Activated naive CD4-positive, alpha-beta T cell treated with anti-CD3 and anti-CD28 coated beads, Interleukin-2, amount 50 U/mL, for 72 hours (primary cell): ENCODE data around the gene CNTNAP4. TPM values are rescaled to one million over a fixed set of nuclear protein-coding genes. Genes with fewer than 3 reads are reported as not detected.

Experiments
- ATAC-seq, 2 donors: fragments of 150-1000 bp; cut with Tn5 transposase; 2 replicates each; pipeline ENCODE4 v1.10.0; 2021; ENCODE audit warnings: mild to moderate bottlenecking in 2 of 2, moderate library complexity in 2 of 2
- DNase-seq, 2 donors: peaks; one replicate each; pipeline ENCODE4 v3.0.0; 2021 to 2022; ENCODE audit warnings: low spot score in 2 of 2
- H3K27ac Mint-ChIP-seq, 2 donors: one replicate each; pipeline ENCODE4 v1.8.0; 2022; ENCODE audit warnings: mild to moderate bottlenecking in 2 of 2, mixed read lengths in 2 of 2
- H3K36me3 Mint-ChIP-seq, 2 donors: one replicate each; pipeline ENCODE4 v1.8.0; 2022; ENCODE audit warnings: mixed read lengths in 2 of 2
- H3K9me3 Mint-ChIP-seq, 2 donors: one replicate each; pipeline ENCODE4 v1.8.0; 2022; ENCODE audit warnings: mixed read lengths in 2 of 2
- total RNA-seq, 2 donors: library from RNA; stranded (reverse); gene quantifications; one replicate each; pipeline ENCODE4 v1.2.3, GENCODE V29; 2022

CNTNAP4 gene
- total RNA-seq, 2 donors from 2014 or later: not detected

DNA sequence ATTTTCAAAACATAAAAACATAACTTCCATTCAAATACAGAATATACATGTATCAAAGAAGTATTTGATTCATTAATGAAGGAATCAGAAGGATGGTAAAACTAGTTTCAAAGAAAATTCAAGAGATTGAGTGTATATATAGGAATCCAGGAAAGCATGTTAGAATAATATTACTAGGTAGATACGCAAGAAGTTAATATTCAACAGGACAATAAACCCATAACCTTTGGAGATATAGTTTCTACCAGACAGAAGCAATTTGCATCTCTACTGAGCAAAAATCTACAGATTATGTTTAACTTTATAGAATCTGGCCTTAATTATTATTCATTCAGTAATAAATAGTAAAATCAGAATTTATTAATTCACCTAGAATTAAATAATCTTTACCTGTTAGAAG lies 166.8 kb downstream of the CNTNAP4 start:
- Mint-ChIP-seq H3K27ac (no peak overlapping the region), H3K9me3 (peaks cover 0 to 3% of the 10 kb centered on the region in 2 donors), H3K36me3 (no peaks in the 10 kb centered on the region)
- ATAC-seq (no peak), DNase-seq (no peak)

DNA sequence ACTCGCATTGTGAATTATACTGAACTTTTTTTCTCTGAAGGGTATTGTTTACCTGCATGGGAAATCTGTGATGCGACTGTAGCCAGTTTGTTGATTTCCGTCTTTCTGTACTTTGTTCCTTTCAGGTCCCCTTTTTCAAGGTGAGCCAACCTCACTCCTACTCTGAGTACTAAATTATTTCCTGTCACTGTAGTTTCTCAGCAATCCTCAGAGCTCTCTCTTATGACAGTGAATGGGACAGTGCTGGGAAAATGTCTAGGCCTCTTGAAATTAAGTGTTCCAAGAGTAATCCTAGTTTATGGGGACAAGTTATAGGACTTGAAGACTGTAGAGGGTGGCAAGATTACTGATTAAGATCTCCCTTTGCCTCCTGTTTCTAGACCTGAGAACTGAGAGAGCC lies 167.6 kb downstream of the CNTNAP4 start:
- peaks cover 0 to 3% of the 10 kb centered on the region in 2 donors for H3K9me3 Mint-ChIP-seq
- no peaks in the 10 kb centered on the region for H3K36me3 Mint-ChIP-seq
- no peak overlapping the region for H3K27ac Mint-ChIP-seq
- no peak for DNase-seq
- ATAC-seq: no peak

DNA sequence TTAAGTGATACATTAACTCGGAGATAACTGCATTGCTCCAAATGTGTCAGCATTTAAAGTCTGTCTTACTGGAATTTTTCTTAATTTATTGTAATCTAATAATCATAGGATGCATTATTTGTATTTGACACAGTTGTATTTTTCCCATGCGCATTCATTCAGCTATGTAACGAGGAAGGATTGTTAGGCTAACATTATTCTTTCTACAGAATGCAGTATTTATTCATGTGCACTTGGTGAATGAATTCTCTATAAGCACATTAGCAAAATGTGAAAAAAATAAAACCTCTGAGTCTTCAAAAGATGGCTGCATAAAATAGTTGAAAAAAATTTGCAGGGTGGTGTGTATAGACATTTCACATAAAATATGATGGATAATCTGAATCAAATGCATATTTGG lies 168.6 kb downstream of the CNTNAP4 start:
- Mint-ChIP-seq H3K27ac (no peak overlapping the region), H3K9me3 (peaks cover 0 to 3% of the 10 kb centered on the region in 2 donors), H3K36me3 (no peaks in the 10 kb centered on the region)
- DNase-seq (no peak), ATAC-seq (no peak)

DNA sequence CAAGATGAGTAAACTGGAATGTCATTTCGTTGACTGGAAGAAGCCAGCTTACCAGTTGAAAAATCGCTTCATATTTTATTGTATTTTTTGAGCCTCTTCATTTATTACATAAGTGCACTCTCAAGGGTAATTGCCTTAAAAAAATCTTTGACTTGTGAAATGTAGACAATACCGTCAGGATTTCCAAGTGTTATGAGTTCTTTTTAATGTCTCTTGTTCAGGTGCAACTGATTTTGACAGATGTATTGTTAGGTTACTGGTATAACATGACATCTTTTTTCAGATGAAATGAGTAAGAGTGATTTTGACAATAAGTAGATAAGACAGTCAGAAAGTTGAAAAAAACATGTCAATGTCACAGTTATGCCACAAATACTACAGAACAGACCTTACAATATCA lies 169.1 kb downstream of the CNTNAP4 start:
- Mint-ChIP-seq H3K9me3 (peaks cover 0 to 3% of the 10 kb centered on the region in 2 donors), H3K27ac (no peak overlapping the region), H3K36me3 (no peaks in the 10 kb centered on the region)
- ATAC-seq (no peak), DNase-seq (no peak)

DNA sequence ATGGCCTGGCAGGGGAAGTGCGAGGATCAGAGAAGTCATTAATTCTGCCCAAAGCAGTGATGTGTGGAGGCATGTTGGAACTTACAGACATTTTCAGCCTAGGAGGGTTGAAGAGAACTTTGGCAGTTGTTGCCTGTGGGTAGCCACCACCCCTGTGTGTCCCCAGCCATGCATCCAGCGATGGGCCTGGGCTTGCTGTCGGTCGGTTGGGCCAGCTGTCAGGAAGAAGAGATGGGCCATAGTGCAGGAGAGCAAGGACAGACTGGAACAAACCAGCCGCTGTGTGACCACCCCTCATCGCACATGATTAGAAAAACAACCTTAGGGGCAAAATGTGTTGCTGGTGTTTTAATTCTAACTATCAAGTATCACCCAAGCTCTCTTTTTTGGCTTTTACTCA lies 173.7 kb downstream of the CNTNAP4 start:
- H3K27ac Mint-ChIP-seq: no peak overlapping the region
- H3K9me3 Mint-ChIP-seq: peaks cover 0 to 8% of the 10 kb centered on the region in 2 donors
- ATAC-seq: no peak

DNA sequence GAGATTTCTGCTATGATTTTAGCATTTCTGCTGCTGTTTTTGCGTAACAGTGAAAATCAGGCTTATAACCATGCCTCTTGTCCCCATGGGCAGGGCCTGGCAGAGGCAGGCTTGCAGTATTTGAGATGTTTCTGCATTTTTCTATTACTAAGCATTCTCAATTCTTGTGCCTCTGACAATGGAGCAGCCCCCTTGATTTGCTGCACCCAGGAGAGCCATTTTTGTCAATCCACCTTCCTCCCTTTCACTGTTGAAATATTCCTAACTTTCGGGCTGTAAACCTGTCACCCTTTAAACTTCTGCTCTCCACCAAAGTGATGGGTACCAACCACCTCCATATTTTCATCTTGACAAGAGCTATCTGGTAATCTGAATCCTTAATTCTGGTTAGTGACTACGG lies 178.1 kb downstream of the CNTNAP4 start:
- Mint-ChIP-seq H3K27ac (no peak overlapping the region), H3K36me3 (no peaks in the 10 kb centered on the region), H3K9me3 (peaks cover 0 to 8% of the 10 kb centered on the region in 2 donors)
- ATAC-seq (no peak), DNase-seq (no peak)

More for the DNA sequence above, 173.7 kb downstream of the CNTNAP4 start:
- DNase-seq: no peak
- H3K36me3 Mint-ChIP-seq: no peaks in the 10 kb centered on the region

DNA sequence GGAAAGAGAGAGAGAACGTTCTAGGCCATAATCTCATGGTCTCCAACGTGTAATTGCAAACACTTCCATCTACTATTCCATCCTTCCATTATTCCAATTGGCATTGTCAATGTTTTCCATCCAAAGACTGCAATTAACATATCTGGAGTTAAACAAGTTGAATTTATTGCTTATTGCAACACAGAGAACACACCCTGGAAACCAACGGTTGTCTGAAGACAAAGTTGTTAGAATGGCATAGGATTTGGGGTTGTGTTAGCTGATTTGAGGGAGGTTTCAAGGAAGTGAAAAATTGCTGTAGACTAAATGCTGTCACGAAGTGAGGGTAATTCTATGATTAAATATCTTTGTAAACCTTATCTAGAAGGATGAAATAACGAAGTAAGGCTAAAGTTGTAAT lies 178.8 kb downstream of the CNTNAP4 start:
- ATAC-seq: no peak
- H3K9me3 Mint-ChIP-seq: peaks cover 0 to 8% of the 10 kb centered on the region in 2 donors

DNA sequence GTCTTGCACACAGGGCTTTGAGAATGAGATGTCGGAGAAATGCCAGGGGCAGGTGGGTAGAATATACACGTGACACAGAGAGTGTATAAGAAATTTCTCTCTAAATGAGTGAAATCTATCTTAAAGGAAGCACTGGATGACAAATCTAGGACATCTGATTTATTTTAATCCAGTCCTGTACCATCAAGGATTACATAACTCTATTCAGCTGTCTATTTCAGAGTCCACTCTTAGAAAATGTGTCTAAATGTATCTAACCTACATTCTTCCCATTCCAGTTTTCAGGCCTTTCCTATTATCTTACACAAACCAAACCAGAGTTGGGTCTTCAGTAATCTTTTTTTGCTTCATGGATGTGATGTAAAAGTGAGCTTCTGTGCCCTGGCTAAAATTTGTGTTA lies 181.9 kb downstream of the CNTNAP4 start:
- no peak for DNase-seq
- Mint-ChIP-seq H3K27ac (no peak overlapping the region), H3K36me3 (no peaks in the 10 kb centered on the region), H3K9me3 (peaks cover 0 to 8% of the 10 kb centered on the region in 2 donors)
- no peak for ATAC-seq

More for the DNA sequence above, 178.8 kb downstream of the CNTNAP4 start:
- Mint-ChIP-seq H3K36me3 (no peaks in the 10 kb centered on the region), H3K27ac (no peak overlapping the region)
- no peak for DNase-seq

DNA sequence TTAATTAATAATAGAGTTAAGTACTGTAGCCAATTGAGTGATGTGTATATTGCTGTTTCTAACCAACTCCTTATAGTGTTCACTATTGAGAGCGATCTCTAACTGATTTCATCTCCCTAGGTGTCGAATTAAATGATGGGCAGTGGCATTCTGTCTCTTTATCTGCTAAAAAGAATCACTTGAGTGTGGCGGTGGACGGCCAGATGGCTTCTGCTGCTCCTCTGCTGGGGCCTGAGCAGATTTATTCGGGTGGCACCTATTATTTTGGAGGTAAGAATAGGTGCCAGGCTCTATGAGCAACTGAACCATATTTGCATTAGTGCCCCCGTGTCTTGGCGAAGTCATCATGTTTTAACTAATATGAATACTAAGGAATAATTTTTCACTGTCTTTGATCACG lies 184.6 kb downstream of the CNTNAP4 start:
- DNase-seq (no peak), ATAC-seq (no peak)
- Mint-ChIP-seq H3K9me3 (no peaks in the 10 kb centered on the region), H3K36me3 (no peaks in the 10 kb centered on the region), H3K27ac (no peak overlapping the region)

DNA sequence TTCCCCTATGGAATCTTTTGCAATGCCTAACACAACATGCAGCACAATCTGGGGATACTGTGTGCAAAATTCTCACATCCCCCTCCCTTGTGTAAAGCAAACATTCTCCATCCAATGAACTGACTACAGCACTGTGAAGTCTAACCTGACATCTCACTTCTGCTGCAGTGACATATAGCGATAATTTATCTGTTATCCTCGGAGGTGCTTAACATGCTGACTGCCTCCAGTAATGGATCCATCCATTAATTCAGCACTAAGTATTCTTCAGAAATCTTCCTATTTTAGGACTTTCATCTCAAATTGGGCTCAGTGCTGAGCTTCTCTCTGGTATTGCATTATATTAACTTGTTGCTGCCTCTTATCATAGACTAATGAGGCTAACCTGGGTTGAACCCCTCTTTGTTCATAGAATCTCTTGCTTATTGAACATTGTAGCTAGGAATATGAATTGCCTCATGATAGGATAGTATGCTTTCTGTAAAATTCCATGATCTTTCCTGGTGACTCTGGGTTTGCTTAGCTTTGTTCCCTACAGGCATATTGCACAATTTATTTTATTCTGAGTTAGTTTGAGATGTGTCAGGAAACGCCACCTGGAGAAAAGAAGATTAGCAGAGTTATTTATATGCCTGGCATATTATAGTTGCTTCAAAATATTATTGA lies 187.9 kb downstream of the CNTNAP4 start:
- Mint-ChIP-seq H3K36me3 (no peaks in the 10 kb centered on the region), H3K9me3 (no peaks in the 10 kb centered on the region), H3K27ac (no peak overlapping the region)
- DNase-seq (no peak), ATAC-seq (no peak)

DNA sequence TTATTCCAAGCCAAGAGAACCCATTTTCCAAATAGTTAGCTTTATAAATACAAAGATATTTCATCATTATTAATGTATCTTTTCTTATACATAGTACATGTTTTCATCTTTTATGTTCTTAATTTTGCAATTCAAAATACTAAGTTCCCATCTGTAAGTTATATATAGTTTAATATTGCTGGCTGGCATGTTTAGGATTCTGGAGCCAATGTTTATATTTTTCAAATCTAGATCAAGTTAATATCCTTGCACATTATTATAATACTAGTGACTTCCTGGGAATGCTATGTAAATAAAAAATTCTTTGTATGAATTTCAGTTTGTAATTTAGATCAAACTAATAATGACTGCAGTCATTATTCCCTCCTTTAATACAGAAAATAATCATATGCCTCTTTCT lies 189.7 kb downstream of the CNTNAP4 start:
- DNase-seq (no peak), ATAC-seq (no peak)
- Mint-ChIP-seq H3K9me3 (peaks cover 2 to 6% of the 10 kb centered on the region in 2 donors), H3K27ac (no peak overlapping the region), H3K36me3 (no peaks in the 10 kb centered on the region)

DNA sequence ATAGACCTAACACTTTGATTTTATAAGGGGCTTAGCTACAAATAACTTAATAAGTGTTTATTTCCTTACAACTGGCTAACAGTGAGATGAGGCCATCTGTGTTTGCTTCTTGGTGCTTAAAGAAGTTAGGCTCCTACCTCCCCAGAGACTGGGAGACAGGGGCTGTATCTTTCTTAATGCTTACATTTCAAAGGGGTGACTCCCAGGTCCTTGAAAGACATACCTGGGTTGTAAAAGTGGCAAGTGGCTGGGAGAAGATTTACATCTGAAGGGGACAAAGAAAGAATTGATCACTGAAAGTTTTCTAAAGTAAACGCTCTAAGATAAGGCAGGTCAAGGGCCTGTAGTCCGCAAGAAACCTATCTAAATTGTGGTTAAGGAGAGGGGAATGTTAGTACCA lies 196.8 kb downstream of the CNTNAP4 start:
- DNase-seq: no peak
- Mint-ChIP-seq H3K27ac (no peak overlapping the region), H3K36me3 (no peaks in the 10 kb centered on the region), H3K9me3 (peaks cover 4 to 13% of the 10 kb centered on the region in 2 donors)
- ATAC-seq: no peak

DNA sequence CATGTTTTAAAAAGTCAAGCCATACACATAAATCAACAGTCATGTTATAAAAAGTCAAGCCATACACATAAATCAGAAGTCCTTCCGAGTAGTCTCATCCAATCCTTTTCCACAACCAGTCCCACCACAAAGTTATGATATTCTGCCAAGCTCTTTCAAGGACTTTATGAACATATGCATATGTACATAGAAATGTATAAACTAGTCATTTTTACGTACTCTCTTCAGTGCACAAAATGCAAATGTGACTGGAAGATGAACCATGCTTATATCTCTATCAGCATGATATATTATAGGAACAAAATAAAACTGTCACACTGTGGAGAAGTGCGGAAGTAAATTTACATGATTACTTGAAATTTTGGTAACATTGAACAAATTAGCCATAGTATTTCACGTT lies 200.9 kb downstream of the CNTNAP4 start:
- DNase-seq (no peak), ATAC-seq (no peak)
- H3K36me3 Mint-ChIP-seq: no peaks in the 10 kb centered on the region
- H3K9me3 Mint-ChIP-seq: peaks cover 5 to 9% of the 10 kb centered on the region in 2 donors
- H3K27ac Mint-ChIP-seq: no peak overlapping the region

DNA sequence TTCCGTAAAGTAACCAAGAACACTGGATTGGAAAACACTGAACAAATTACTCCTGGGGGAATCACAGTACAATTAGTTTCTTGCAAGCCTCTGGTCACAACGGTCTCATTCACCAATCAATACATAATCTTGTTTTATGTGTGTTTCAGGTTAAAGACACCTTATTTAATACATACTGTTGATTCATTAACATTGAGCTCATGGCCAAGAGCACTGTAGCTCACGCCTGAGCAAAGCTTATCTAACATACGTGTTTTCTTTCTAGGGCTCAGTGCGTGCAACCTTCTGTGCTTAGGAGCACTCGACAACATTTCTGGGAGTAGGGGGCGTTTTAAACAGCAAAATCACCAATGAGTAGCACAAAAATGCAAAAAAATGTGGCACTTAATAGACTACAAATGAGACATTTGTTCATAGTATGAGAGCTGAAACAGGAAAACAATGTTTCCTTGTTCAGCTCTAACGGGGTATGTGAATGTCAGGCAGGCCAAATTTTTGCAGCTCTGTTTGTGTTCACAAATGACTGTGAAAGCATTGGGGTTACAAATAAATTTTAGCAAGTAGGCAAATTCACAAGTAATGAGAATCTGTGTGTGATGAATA lies 206.2 kb downstream of the CNTNAP4 start:
- no peak overlapping the region for H3K27ac Mint-ChIP-seq
- no peak for DNase-seq
- ATAC-seq: no peak
- no peaks in the 10 kb centered on the region for H3K36me3 Mint-ChIP-seq
- H3K9me3 Mint-ChIP-seq: peaks cover 9 to 12% of the 10 kb centered on the region in 2 donors

DNA sequence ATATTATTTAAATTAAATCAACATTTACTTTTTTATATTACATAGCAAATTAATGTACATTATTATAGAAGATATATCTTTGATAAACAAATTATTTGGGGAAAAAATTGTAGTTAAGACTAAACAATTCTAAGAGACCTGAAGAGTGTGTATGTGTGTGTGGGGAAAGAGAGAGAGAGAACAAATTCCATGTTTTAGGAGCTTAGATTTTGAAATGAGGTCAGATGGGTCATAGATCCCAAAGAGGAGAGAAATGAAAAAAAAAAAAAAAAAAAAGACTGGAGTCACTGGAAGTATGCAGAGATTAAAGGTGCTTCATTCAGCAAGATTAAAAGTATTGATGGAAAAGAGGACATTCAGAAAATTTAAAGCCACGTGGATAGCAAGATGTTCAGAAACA lies 206.8 kb downstream of the CNTNAP4 start:
- Mint-ChIP-seq H3K27ac (no peak overlapping the region), H3K36me3 (no peaks in the 10 kb centered on the region), H3K9me3 (peaks cover 9 to 12% of the 10 kb centered on the region in 2 donors)
- ATAC-seq: no peak
- no peak for DNase-seq

DNA sequence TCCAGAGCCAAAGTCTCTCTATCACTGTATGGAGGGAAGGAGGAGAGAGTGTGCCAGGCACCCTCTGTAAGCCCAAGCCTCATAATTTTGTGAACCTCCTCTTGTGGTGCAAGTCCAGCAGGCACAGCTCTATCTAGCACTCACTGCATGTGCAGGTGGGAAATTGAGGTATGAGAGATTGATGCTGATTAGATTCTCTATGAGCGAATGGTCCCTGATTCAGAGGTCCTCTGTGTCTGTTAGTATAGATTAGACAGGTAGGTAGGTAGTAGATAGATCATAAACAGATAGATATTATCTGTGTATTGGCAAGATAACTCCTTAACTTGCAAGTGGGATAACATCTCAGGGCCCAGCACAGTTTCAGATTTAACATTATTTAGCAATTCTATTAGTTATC lies 209.5 kb downstream of the CNTNAP4 start:
- H3K27ac Mint-ChIP-seq: no peak overlapping the region
- no peaks in the 10 kb centered on the region for H3K36me3 Mint-ChIP-seq
- H3K9me3 Mint-ChIP-seq: peaks cover 19 to 20% of the 10 kb centered on the region in 2 donors
- DNase-seq (no peak), ATAC-seq (no peak)

DNA sequence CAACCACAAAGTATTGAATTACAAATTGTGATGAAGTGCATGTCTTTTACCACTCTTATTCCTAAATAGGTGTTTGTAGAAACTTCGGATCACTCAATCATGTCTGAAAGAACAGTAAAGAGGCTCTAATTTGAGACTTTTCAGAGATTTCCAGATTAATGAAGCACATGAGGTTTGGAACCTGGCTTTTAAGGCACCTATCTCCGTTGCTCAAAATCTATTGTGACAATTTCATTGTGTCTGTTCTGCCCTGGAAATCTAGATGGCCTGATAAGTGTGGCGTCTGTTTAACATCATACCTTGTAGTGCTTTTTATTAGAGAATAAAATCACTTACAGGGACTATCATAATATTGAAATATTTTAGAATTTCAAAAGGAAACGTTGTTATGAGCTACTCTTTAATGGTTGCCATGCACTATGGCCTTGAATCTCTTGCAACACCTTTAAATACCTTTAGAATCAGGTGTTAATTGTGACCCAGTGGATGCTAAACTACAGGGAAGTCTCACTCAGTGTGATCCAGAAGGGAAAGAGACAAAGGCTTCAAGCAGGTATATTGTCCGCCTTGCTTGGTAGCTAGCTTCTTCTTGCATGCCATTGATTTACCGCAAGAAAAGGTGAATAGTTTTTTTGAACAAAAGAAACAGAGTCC lies 210.3 kb downstream of the CNTNAP4 start:
- DNase-seq (no peak), ATAC-seq (no peak)
- peaks cover 19 to 20% of the 10 kb centered on the region in 2 donors for H3K9me3 Mint-ChIP-seq
- no peaks in the 10 kb centered on the region for H3K36me3 Mint-ChIP-seq
- no peak overlapping the region for H3K27ac Mint-ChIP-seq

DNA sequence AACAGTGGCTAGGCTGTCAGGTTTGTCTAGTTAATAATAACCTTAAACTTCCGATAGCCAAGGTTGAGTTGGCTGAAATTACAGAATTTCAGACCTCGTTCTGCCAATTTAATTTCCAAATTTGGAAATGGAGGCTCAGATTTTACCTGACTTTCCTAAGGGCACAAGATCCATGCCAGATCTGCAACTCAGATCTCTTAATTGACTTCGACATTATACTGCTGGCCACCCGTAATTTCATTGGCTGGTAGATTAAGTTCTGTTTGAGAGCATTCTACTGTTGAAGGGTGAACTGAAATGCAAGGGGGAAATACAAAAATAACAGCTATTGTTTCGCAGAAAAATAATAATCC lies 210.8 kb downstream of the CNTNAP4 start:
- Mint-ChIP-seq H3K9me3 (peaks cover 23 to 24% of the 10 kb centered on the region in 2 donors), H3K36me3 (no peaks in the 10 kb centered on the region), H3K27ac (no peak overlapping the region)
- ATAC-seq: no peak
- no peak for DNase-seq
